IPS-15b (cell line): Measurements from ENCODE around the gene CKM.

Experiments used
- H3K27me3 ChIP-seq: one replicate; pipeline ENCODE4 v1.6.1; 2013; ENCODE audit warnings: low read length; ENCODE audit not compliant: control insufficient read depth, insufficient read depth
- H3K36me3 ChIP-seq: one replicate; pipeline ENCODE4 v1.6.1; 2013; ENCODE audit warnings: low read length; ENCODE audit not compliant: control insufficient read depth, insufficient read depth
- H3K4me1 ChIP-seq: one replicate; pipeline ENCODE4 v1.6.1; 2013; ENCODE audit warnings: mild to moderate bottlenecking, low read length; ENCODE audit not compliant: control insufficient read depth, insufficient read depth
- H3K4me3 ChIP-seq: one replicate; pipeline ENCODE4 v1.5.1; 2013; ENCODE audit warnings: low read depth, low read length
- H3K9ac ChIP-seq: one replicate; pipeline ENCODE4 v1.6.1; 2013; ENCODE audit warnings: low read depth, mild to moderate bottlenecking, low read length
- H3K9me3 ChIP-seq: one replicate; pipeline ENCODE4 v1.6.1; 2013; ENCODE audit warnings: mild to moderate bottlenecking, low read length; ENCODE audit not compliant: control insufficient read depth, insufficient read depth

CKM gene

DNA sequence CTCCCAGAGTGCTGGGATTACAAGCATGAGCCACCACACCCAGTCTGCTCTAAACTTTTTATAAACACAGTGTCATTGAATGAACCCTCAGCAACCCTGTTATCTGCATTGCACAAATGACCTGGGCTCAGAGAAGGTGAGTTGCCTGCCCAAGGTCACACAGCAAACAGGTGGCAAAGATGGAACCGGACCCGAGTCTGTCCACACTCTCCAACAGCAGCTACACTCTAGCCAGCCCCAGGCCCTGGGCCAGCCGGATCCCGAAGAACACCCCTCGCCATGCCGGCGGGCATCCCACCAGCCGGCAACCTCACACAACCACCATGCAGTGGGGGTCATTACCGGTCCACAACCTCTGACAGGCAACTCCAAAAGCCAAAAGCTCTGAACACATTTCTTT is 33.2 kb upstream of the CKM start:
- Histone ChIP-seq H3K36me3 (peaks cover 66% of the 10 kb centered on the region), H3K4me1 (no peaks in the 10 kb centered on the region), H3K27me3 (no peaks in the 10 kb centered on the region), H3K9ac (no peak overlapping the region), H3K9me3 (no peaks in the 10 kb centered on the region), H3K4me3 (no peak overlapping the region)

GRCh38 chr19:45355402-45355801 is 32.7 kb upstream of the CKM start:
- Histone ChIP-seq H3K4me3 (no peak overlapping the region), H3K4me1 (no peaks in the 10 kb centered on the region), H3K36me3 (peaks cover 71% of the 10 kb centered on the region), H3K27me3 (no peaks in the 10 kb centered on the region), H3K9me3 (no peaks in the 10 kb centered on the region), H3K9ac (no peak overlapping the region)

DNA sequence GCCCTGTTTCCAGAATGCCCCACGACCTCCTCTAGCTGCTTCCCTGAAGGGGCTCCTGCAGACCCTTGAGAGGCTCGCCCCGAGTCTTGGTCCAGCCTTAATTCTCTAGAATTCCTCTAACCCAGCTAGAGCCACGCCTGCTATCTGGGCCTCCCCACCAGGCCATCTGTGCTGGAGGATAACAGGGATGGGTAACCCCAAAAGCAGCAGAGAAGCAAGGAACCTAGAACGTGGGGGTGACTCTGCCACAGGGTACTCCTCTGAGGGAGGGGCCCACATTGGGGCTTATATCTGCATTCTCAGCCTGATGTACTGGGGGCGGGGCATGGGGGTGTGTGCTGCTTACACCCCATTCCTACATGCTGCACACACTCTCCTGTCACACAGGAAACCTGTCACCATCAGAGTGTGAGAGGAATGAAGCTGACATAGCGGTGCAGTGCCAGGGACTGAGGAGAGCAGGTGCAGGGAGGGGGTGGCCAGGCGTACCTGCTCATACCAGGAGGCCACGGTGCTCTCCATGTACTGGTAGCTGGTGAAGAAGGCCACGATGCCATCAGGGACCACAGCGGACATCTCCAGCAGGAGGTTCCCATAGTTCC is 31.7 kb upstream of the CKM start:
- no peak overlapping the region for H3K4me3 ChIP-seq
- H3K4me1 ChIP-seq: no peaks in the 10 kb centered on the region
- no peaks in the 10 kb centered on the region for H3K27me3 ChIP-seq
- H3K9me3 ChIP-seq: no peaks in the 10 kb centered on the region
- no peak overlapping the region for H3K9ac ChIP-seq
- peaks cover 79% of the 10 kb centered on the region for H3K36me3 ChIP-seq

DNA sequence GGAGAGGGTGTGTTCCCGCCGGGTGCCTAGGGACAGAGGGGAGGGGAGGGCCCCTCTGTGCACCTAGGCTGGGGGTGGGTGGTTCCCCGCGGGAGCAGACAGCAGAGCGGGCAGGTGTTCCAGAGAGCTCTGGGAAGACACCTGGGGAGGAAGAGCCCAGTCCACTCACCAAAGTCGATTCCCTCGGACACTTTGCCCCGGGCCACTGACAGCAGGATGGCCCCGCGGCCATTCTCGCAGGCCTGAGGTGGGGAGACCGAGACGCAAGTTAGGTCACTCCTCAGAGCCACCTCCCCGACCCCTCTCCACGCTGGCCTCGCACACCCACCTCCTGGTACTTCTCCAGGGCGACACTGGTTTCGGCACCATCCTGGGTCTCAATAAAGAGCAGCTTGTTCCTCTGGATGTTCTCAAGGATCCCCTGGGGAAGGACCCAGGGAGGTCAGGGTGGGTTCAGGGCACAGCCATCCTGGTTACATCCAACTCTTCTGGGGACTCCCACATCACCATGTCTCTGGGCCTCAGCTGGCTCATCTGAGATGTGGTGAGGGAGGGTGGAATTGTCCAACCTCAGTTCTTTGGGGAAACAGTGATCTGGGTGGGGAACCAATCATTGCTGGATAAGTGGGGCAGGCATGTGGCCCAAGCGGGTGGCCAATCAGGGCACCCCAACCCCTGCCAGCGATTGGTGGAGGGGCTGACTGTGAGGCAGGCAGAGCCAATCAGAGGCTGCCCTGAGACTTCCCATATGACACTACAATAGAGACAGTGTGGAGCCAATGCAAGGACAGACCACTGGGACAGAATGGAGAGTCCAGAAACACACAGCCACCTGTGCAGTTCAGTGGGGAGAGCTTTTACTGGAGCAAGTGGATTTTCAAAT is 30.5 kb upstream of the CKM start:
- Histone ChIP-seq H3K4me1 (no peaks in the 10 kb centered on the region), H3K9me3 (no peaks in the 10 kb centered on the region), H3K4me3 (no peak overlapping the region), H3K36me3 (peaks cover 76% of the 10 kb centered on the region), H3K9ac (no peak overlapping the region), H3K27me3 (no peaks in the 10 kb centered on the region)

- Histone ChIP-seq H3K9ac (no peak overlapping the region), H3K36me3 (peaks cover 76% of the 10 kb centered on the region), H3K9me3 (no peaks in the 10 kb centered on the region)
These were observed 29.8 kb upstream of the CKM start for GRCh38 chr19:45352471-45352870.

DNA sequence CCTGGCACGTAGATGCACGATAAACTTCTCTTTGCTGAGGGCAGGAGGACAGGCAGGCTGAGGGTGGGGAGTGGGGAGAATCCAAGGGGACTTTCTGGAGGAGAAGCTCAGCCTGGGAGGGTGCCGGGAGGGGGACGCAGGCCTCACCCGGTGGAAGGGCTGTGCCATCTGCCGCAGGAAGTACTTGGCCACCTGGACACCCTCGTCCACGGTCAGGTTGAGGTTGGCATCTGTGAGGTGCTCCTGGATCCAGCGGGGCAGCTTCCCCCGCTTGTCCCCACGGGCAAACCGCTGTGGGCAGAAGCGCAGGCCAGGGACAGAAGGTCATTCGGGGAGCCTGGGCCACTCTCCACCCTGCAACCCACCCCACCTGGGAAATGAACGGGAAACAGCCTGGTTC is 29.4 kb upstream of the CKM start:
- peaks cover 72% of the 10 kb centered on the region for H3K36me3 ChIP-seq
- no peaks in the 10 kb centered on the region for H3K9me3 ChIP-seq
- H3K27me3 ChIP-seq: no peaks in the 10 kb centered on the region
- no peaks in the 10 kb centered on the region for H3K4me1 ChIP-seq
- H3K9ac ChIP-seq: no peak overlapping the region
- H3K4me3 ChIP-seq: no peak overlapping the region

More at GRCh38 chr19:45352471-45352870, 29.8 kb upstream of the CKM start:
- Histone ChIP-seq H3K27me3 (no peaks in the 10 kb centered on the region), H3K4me3 (no peak overlapping the region), H3K4me1 (no peaks in the 10 kb centered on the region)

DNA sequence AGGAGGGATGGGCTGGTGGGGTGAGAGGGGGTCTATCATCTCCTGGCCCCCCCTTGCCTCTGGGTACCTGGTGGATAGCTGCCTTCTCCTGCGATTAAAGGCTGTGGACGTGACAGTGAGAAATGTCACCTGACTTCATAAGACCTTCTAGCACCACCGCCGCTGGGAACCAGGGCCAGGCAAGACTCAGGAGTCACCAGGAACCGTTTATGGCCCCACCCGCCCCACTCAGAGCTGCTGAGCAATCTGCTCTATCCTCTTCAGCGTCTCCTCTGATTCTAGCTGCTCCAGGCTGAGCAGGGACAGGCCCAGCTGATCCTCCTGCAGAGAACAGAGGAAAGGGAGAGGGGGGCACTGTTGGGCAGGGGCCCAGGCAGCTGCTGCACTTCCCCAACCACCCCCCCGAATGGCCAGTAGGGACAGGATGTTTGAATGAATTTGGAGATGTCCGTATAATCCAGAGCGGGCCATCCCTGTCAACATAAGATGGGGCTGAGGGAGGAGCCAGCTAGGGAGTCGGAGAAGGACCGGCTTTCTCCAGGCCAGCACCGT is 28.8 kb upstream of the CKM start:
- no peaks in the 10 kb centered on the region for H3K9me3 ChIP-seq
- no peaks in the 10 kb centered on the region for H3K27me3 ChIP-seq
- H3K36me3 ChIP-seq: peaks cover 66% of the 10 kb centered on the region
- no peak overlapping the region for H3K9ac ChIP-seq
- no peak overlapping the region for H3K4me3 ChIP-seq
- no peaks in the 10 kb centered on the region for H3K4me1 ChIP-seq

- Histone ChIP-seq H3K9me3 (no peaks in the 10 kb centered on the region), H3K36me3 (peaks cover 57% of the 10 kb centered on the region), H3K27me3 (no peaks in the 10 kb centered on the region), H3K9ac (no peak overlapping the region), H3K4me3 (no peak overlapping the region), H3K4me1 (no peaks in the 10 kb centered on the region)
These were observed 27.9 kb upstream of the CKM start for GRCh38 chr19:45350477-45351058.

GRCh38 chr19:45349430-45349941 is 26.8 kb upstream of the CKM start:
- Histone ChIP-seq H3K4me1 (no peaks in the 10 kb centered on the region), H3K36me3 (peaks cover 51% of the 10 kb centered on the region), H3K4me3 (no peak overlapping the region), H3K9ac (no peak overlapping the region), H3K27me3 (no peaks in the 10 kb centered on the region), H3K9me3 (no peaks in the 10 kb centered on the region)

DNA sequence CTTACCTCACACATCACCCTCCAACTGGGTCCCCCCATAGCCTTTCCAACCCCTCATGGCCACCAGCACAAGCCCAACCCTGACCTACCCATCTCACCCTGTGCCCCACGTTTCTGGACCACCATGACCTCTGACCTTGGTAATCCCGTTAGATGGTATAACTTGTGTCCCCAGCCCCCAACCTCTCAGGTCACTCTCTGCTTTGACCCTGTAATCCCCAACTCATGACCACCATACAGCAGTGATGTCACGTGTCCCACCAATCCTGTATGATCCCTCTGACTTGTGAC is 26.4 kb upstream of the CKM start:
- peaks cover 48% of the 10 kb centered on the region for H3K36me3 ChIP-seq
- H3K4me3 ChIP-seq: no peak overlapping the region
- H3K9me3 ChIP-seq: no peaks in the 10 kb centered on the region
- H3K27me3 ChIP-seq: no peaks in the 10 kb centered on the region
- H3K4me1 ChIP-seq: no peaks in the 10 kb centered on the region
- H3K9ac ChIP-seq: no peak overlapping the region

DNA sequence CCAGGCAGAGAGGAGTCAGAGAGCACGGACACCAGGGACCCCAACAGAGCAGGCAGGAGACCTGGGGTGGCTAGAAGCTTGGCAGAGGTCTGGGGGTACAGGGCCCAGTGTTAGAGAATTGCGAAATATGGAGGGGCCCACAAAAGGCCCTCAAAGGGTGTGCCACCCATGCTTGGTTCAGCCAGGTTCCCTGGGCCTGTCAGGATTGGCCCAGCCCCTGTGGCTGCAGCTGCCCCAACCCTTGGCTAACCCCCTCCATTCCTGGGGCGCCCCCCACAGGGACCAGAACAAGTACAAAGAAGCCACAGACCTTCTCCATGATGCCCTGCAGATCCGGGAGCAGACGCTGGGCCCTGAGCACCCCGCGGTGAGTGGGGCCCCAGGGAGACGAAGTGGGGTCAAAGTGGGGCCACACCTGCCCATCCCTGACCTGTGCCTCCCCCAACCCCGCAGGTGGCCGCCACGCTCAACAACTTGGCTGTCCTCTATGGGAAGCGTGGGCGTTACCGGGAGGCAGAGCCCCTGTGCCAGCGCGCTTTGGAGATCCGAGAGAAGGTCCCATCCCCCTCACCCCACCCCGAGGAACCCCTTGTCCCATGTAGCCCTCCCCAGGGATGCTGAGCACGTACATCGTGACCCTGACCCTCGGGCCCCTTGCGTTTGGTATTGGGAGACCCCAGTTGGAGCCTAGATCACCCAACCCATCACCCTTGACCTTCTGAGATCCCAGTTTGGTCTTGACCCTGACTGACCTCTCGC is 25.9 kb upstream of the CKM start:
- Histone ChIP-seq H3K9ac (no peak overlapping the region), H3K4me3 (no peak overlapping the region), H3K36me3 (peaks cover 43% of the 10 kb centered on the region), H3K4me1 (no peaks in the 10 kb centered on the region), H3K27me3 (no peaks in the 10 kb centered on the region), H3K9me3 (no peaks in the 10 kb centered on the region)
